Daoy (cell line): ENCODE measurements around the gene IFITM1. TPM values are rescaled to one million over a fixed set of nuclear protein-coding genes. Genes with fewer than 3 reads are reported as not detected.

Experiments used
- total RNA-seq: library from RNA; depleted of rRNA; stranded (reverse); fragments of >200 nt; shearing (Covaris generic); gene quantifications from 2 replicates; pipeline ENCODE4 v1.2.3, GENCODE V29; 2014; rRNA removed

IFITM1 gene
- total RNA-seq, 1 experiment from 2014 or later: 1.2 TPM

Other genes with a start within 250 kb of the IFITM1 start
- gene SCGB1C1, start 121.0 kb upstream of the IFITM1 start, total RNA-seq: not detected in 2 replicates
- 9.3 and 19.7 TPM in 2 replicates for gene BET1L, start 106.6 kb upstream of the IFITM1 start, total RNA-seq
- 116 and 130 TPM in 2 replicates for gene RIC8A, start 106.3 kb upstream of the IFITM1 start, total RNA-seq
- 4.9 and 5.4 TPM in 2 replicates for gene SIRT3, start 77.7 kb upstream of the IFITM1 start, total RNA-seq
- gene PSMD13, start 77.1 kb upstream of the IFITM1 start, total RNA-seq: 334 and 350 TPM in 2 replicates
- gene NLRP6, start 35.6 kb upstream of the IFITM1 start, total RNA-seq: not detected in 2 replicates
- gene PGGHG, start 24.9 kb upstream of the IFITM1 start, total RNA-seq: 0.42 and 1.4 TPM in 2 replicates
- gene IFITM5, start 14.5 kb upstream of the IFITM1 start, total RNA-seq: not detected in 2 replicates
- 1.2 and 6.1 TPM in 2 replicates for gene IFITM2, start 6.2 kb upstream of the IFITM1 start, total RNA-seq
- 16.9 and 22.8 TPM in 2 replicates for gene IFITM3, start 6.8 kb downstream of the IFITM1 start, total RNA-seq
- gene B4GALNT4, start 55.5 kb downstream of the IFITM1 start, total RNA-seq: 3.0 and 4.9 TPM in 2 replicates
- 7.3 and 22.9 TPM in 2 replicates for gene PKP3, start 80.2 kb downstream of the IFITM1 start, total RNA-seq
- 10.5 and 25.8 TPM in 2 replicates for gene SIGIRR, start 101.0 kb downstream of the IFITM1 start, total RNA-seq
- gene ANO9, start 128.0 kb downstream of the IFITM1 start, total RNA-seq: 0.17 TPM in 1 of 2 replicates, not detected in the other
- gene PTDSS2, start 136.2 kb downstream of the IFITM1 start, total RNA-seq: 16.2 and 24.4 TPM in 2 replicates
- 165 and 188 TPM in 2 replicates for gene RNH1, start 193.2 kb downstream of the IFITM1 start, total RNA-seq
- 67.4 and 75.8 TPM in 2 replicates for gene HRAS, start 221.5 kb downstream of the IFITM1 start, total RNA-seq
- gene LRRC56, start 223.5 kb downstream of the IFITM1 start, total RNA-seq: 0.11 and 0.60 TPM in 2 replicates
- 0.23 and 0.54 TPM in 2 replicates for gene LMNTD2, start 246.7 kb downstream of the IFITM1 start, total RNA-seq
- gene RASSF7, start 246.9 kb downstream of the IFITM1 start, total RNA-seq: 19.8 and 25.2 TPM in 2 replicates